Right renal cortex interstitium (tissue), 3 donors: ENCODE results near the gene TOP1. TPM values are rescaled to one million over a fixed set of nuclear protein-coding genes. Genes with fewer than 3 reads are reported as not detected.

Experiments
- DNase-seq, 3 donors: peaks; one replicate each; pipeline ENCODE4 v3.0.0-alpha.2; 2013; ENCODE audit warnings: low read depth in 3 of 3, low spot score in 2 of 3
- polyA plus RNA-seq, 3 donors: library from polyadenylated mRNA; unstranded; fragments of 120-200 nt; gene quantifications; one replicate each; pipeline ENCODE4 v1.2.1, GENCODE V29; 2013; ENCODE audit not compliant: insufficient read length in 3 of 3

The TOP1 gene
- 100 to 1,000 TPM; 116 to 123 (median 120) TPM for polyA plus RNA-seq

GRCh38 chr20:41028359-41029149, at the start of gene TOP1:
TOP1 (plus strand) TSS chr20:41028822; CDS start chr20:41029068, 246 bp downstream.
- DNase-seq: peak; percentile 97 to 99 (median 98)

GRCh38 chr20:40979247-40979646, 49.4 kb upstream of the TOP1 start:
- no peak for DNase-seq

GRCh38 chr20:40980106-40980827, 48.4 kb upstream of the TOP1 start:
- no peak for DNase-seq

- no peak for DNase-seq
These were observed 47.8 kb upstream of the TOP1 start for GRCh38 chr20:40980828-40981310.

- no peak for DNase-seq
These were observed 46.0 kb upstream of the TOP1 start for GRCh38 chr20:40982415-40983145.

GRCh38 chr20:40983898-40984297, 44.7 kb upstream of the TOP1 start:
- no peak for DNase-seq

- DNase-seq: no peak
These were observed 44.1 kb upstream of the TOP1 start for GRCh38 chr20:40984496-40984895.

GRCh38 chr20:40986774-40987173, 41.8 kb upstream of the TOP1 start:
- DNase-seq: no peak

GRCh38 chr20:40990542-40991120, 38.0 kb upstream of the TOP1 start:
- DNase-seq: peak in 2 of 3 donors; percentile 56 to 61

- DNase-seq: no peak
These were observed 37.3 kb upstream of the TOP1 start for GRCh38 chr20:40991181-40991889.

GRCh38 chr20:40992349-40993113, 36.1 kb upstream of the TOP1 start:
- no peak for DNase-seq

GRCh38 chr20:40993794-40994540, 34.7 kb upstream of the TOP1 start:
- no peak for DNase-seq

- no peak for DNase-seq
These were observed 32.3 kb upstream of the TOP1 start for GRCh38 chr20:40996326-40996725.

GRCh38 chr20:40997116-40997515, 31.5 kb upstream of the TOP1 start:
- DNase-seq: no peak

- DNase-seq: no peak
These were observed 28.8 kb upstream of the TOP1 start for GRCh38 chr20:40999841-41000240.

GRCh38 chr20:41000628-41001027, 28.0 kb upstream of the TOP1 start:
- no peak for DNase-seq

GRCh38 chr20:41001497-41001896, 27.1 kb upstream of the TOP1 start:
- DNase-seq: no peak

GRCh38 chr20:41002842-41003142, 25.8 kb upstream of the TOP1 start:
- DNase-seq: no peak
